Liver (tissue), 9 donors: ENCODE measurements around the gene PSMB7. TPM values are rescaled to one million over a fixed set of nuclear protein-coding genes. Genes with fewer than 3 reads are reported as not detected.

Experiments
- DNase-seq: peaks from one replicate; pipeline ENCODE4 v3.0.0-alpha.2; 2017; ENCODE audit warnings: low spot score
- H3K27ac ChIP-seq, 2 donors: one replicate each; pipeline ENCODE4 v1.7.0; 2013; ENCODE audit warnings: inconsistent platforms in 2 of 2, low read length in 2 of 2, control low read depth in 1 of 2, low read depth in 1 of 2, mild to moderate bottlenecking in 1 of 2
- H3K27me3 ChIP-seq, 4 donors: one replicate each; pipeline versions ENCODE4 v1.6.1 to v1.7.0; 2013; ENCODE audit warnings: low read length in 3 of 4, inconsistent platforms in 1 of 4, mild to moderate bottlenecking in 1 of 4, moderate library complexity in 1 of 4; ENCODE audit not compliant: control insufficient read depth in 4 of 4, insufficient read depth in 4 of 4
- H3K36me3 ChIP-seq, 4 donors: one replicate each; pipeline versions ENCODE4 v1.6.1 to v1.7.0; 2013; ENCODE audit warnings: low read length in 3 of 4, mild to moderate bottlenecking in 3 of 4, low read depth in 1 of 4, moderate library complexity in 1 of 4; ENCODE audit not compliant: control insufficient read depth in 4 of 4, insufficient read depth in 3 of 4
- H3K4me1 ChIP-seq, 4 donors: one replicate each; pipeline versions ENCODE4 v1.6.1 to v1.7.0; 2013; ENCODE audit warnings: low read length in 3 of 4, mild to moderate bottlenecking in 3 of 4, moderate library complexity in 1 of 4; ENCODE audit not compliant: control insufficient read depth in 4 of 4, insufficient read depth in 4 of 4
- H3K4me3 ChIP-seq, 3 donors: one replicate each; pipeline versions ENCODE4 v1.6.1 to v1.7.0; 2013; ENCODE audit warnings: low read length in 3 of 3, control low read depth in 1 of 3, low read depth in 1 of 3, mild to moderate bottlenecking in 1 of 3
- H3K9ac ChIP-seq, 2 donors: one replicate each; pipeline ENCODE4 v1.7.0; 2013; ENCODE audit warnings: low read length in 2 of 2, mild to moderate bottlenecking in 2 of 2, moderate library complexity in 2 of 2, control low read depth in 1 of 2, low read depth in 1 of 2
- H3K9me3 ChIP-seq, 4 donors: one replicate each; pipeline versions ENCODE4 v1.6.1 to v1.7.0; 2013; ENCODE audit warnings: low read length in 3 of 4; ENCODE audit not compliant: control insufficient read depth in 4 of 4
- ATF3 ChIP-seq: IDR thresholded peaks from 2 replicates; pipeline ENCODE4 v1.6.1; 2016; ENCODE audit warnings: antibody characterized with exemption
- CTCF ChIP-seq: fragments of 150-350 bp; IDR thresholded peaks from 2 replicates; pipeline ENCODE4 v1.5.1; 2017; ENCODE audit warnings: improper control_type of control experiment, low read depth, low read length; ENCODE audit not compliant: missing input control
- EGR1 ChIP-seq, 2 donors: IDR thresholded peaks; 2 replicates each; pipeline ENCODE4 v1.6.1; 2016 to 2018; ENCODE audit warnings: antibody characterized with exemption in 2 of 2, low read depth in 2 of 2
- FOXA1 ChIP-seq: IDR thresholded peaks from 2 replicates; pipeline ENCODE4 v1.6.1; 2016; ENCODE audit warnings: antibody characterized with exemption
- FOXA2 ChIP-seq: IDR thresholded peaks from 2 replicates; pipeline ENCODE4 v1.6.1; 2016; ENCODE audit warnings: antibody characterized with exemption
- GABPA ChIP-seq, 2 donors: IDR thresholded peaks in 1 of 2; conservative IDR thresholded peaks in 1 of 2; 2 replicates each; pipeline ENCODE4 v1.6.1; 2016; ENCODE audit warnings: antibody characterized with exemption in 2 of 2, mild to moderate bottlenecking in 1 of 2, moderate library complexity in 1 of 2
- HNF4A ChIP-seq, 2 donors: conservative IDR thresholded peaks; 2 replicates each; pipeline ENCODE4 v1.6.1; 2016; ENCODE audit warnings: antibody characterized with exemption in 2 of 2, mild to moderate bottlenecking in 2 of 2
- HNF4G ChIP-seq: IDR thresholded peaks from 2 replicates; pipeline ENCODE4 v1.6.1; 2016; ENCODE audit warnings: antibody characterized with exemption
- JUND ChIP-seq, 2 donors: IDR thresholded peaks; 2 replicates each; pipeline ENCODE4 v1.6.1; 2016; ENCODE audit warnings: antibody characterized with exemption in 2 of 2
- MAX ChIP-seq: IDR thresholded peaks from 2 replicates; pipeline ENCODE4 v1.6.1; 2016; ENCODE audit warnings: antibody characterized with exemption
- NR2F2 ChIP-seq: IDR thresholded peaks from 2 replicates; pipeline ENCODE4 v1.6.1; 2016; ENCODE audit warnings: antibody characterized with exemption
- RAD21 ChIP-seq, 2 donors: IDR thresholded peaks; 2 replicates each; pipeline ENCODE4 v1.6.1; 2016; ENCODE audit warnings: antibody characterized with exemption in 2 of 2, mild to moderate bottlenecking in 2 of 2
- REST ChIP-seq: IDR thresholded peaks from 2 replicates; pipeline ENCODE4 v1.6.1; 2016; ENCODE audit warnings: antibody characterized with exemption, mild to moderate bottlenecking
- RXRA ChIP-seq, 2 donors: IDR thresholded peaks; 2 replicates each; pipeline ENCODE4 v1.6.1; 2017 to 2018; ENCODE audit warnings: antibody characterized with exemption in 2 of 2, mild to moderate bottlenecking in 1 of 2
- SP1 ChIP-seq: IDR thresholded peaks from 2 replicates; pipeline ENCODE4 v1.6.1; 2018; ENCODE audit warnings: antibody characterized with exemption, mild to moderate bottlenecking
- YY1 ChIP-seq: IDR thresholded peaks from 2 replicates; pipeline ENCODE4 v1.6.1; 2016; ENCODE audit warnings: antibody characterized with exemption, mild to moderate bottlenecking
- ZBTB33 ChIP-seq: IDR thresholded peaks from 2 replicates; pipeline ENCODE4 v1.6.1; 2016; ENCODE audit warnings: antibody characterized with exemption
- WGBS: extraction: QIAGEN DNeasy Blood & Tissue Kit; methylation state at CpG from one replicate; pipeline ENCODE4 v1.1.7; 2013; 5-methylcytosine and 5-hydroxymethylcytosine counted together
- polyA plus RNA-seq, 2 donors: library from polyadenylated mRNA; stranded (reverse) in 1 of 2; unstranded in 1 of 2; fragments of 200-250 nt in 1 of 2; fragments of >200 nt in 1 of 2; fragmentation: Nextera tagmentation in 1 of 2; extraction: Ambion mirVana in 1 of 2; gene quantifications; one replicate each; pipeline versions ENCODE4 v1.2.1 to v1.2.3, GENCODE V29; 2013 to 2015
- total RNA-seq, 2 donors: library from RNA; depleted of rRNA; stranded (reverse); fragments of >200 nt; gene quantifications; one replicate each; pipeline ENCODE4 v1.2.3, GENCODE V29; 2014
- donor health status: healthy.
- donor health status: healthy.
- donor health status: healthy.
- donor health status: healthy.
- donor health status: healthy.

PSMB7 gene
- total and polyA plus RNA-seq, 4 donors, result 90.9 to 183 (median 134) TPM

GRCh38 chr9:124419832-124420489 is 4.7 kb upstream of the PSMB7 start:
- H3K9ac ChIP-seq, result no peak overlapping the region
- 77% methylated on average over 6 of the region's 6 CpGs for WGBS
- no peaks in the 10 kb centered on the region for H3K9me3 ChIP-seq
- H3K27ac ChIP-seq, result no peak overlapping the region
- peaks cover 0 to under 1% (median 0%) of the 10 kb centered on the region in 4 donors for H3K4me1 ChIP-seq
- TF ChIP-seq EGR1 (IDR thresholded peaks at IDR 0.05; ENCODE audit: low read depth in 2 of 2) (no peak), JUND (IDR thresholded peaks at IDR 0.05) (no peak), ATF3 (no peak), MAX (no peak), FOXA2 (no peak), NR2F2 (no peak), REST (no peak), SP1 (no peak), ZBTB33 (no peak), GABPA (IDR thresholded peaks at IDR 0.05 in 1 of 2, conservative IDR thresholded peaks at IDR 0.05 in 1 of 2) (no peak), RAD21 (IDR thresholded peaks at IDR 0.05) (no peak), FOXA1 (no peak), YY1 (no peak), HNF4A (conservative IDR thresholded peaks at IDR 0.05) (no peak), RXRA (IDR thresholded peaks at IDR 0.05) (no peak), HNF4G (no peak)
- no peak overlapping the region for H3K4me3 ChIP-seq
- peaks cover 0 to 2% (median 0%) of the 10 kb centered on the region in 4 donors for H3K27me3 ChIP-seq
- no peak for DNase-seq
- H3K36me3 ChIP-seq, result no peaks in the 10 kb centered on the region

- H3K4me1 ChIP-seq, result peaks cover 0 to 23% (median 14%) of the 10 kb centered on the region in 4 donors
- no peak for DNase-seq
- no peaks in the 10 kb centered on the region for H3K27me3 ChIP-seq
- peaks cover 3 to 28% (median 26%) of the 10 kb centered on the region in 4 donors for H3K36me3 ChIP-seq
- H3K27ac ChIP-seq, result no peak overlapping the region
- no peaks in the 10 kb centered on the region for H3K9me3 ChIP-seq
- no peak overlapping the region for H3K9ac ChIP-seq
- no peak overlapping the region for H3K4me3 ChIP-seq
- no peak for TF ChIP-seq ZBTB33
- no peak for TF ChIP-seq CTCF
- WGBS, result 84% methylated on average over 17 of the region's 17 CpGs
These were observed 726 bp upstream of the PSMB7 start for GRCh38 chr9:124415852-124416484.
